ENCODE measurements around the gene IL5.
A peak's percentile ranks its signal among the peaks of the same experiment; 100 is the strongest.

IL5 gene

GRCh38 chr5:132498152-132498551 is 45.2 kb downstream of the IL5 start:
- DNase-seq = peak; percentile 15

- peak; percentile 82 for DNase-seq
Measured at GRCh38 chr5:132497488-132497997, 45.8 kb downstream of the IL5 start.

- DNase-seq = peak; percentile 42
Measured at GRCh38 chr5:132496631-132497487, 46.5 kb downstream of the IL5 start.

- DNase-seq = peak; percentile 63
Measured at GRCh38 chr5:132496191-132496630, 47.1 kb downstream of the IL5 start.

GRCh38 chr5:132495667-132496190 is 47.6 kb downstream of the IL5 start:
- DNase-seq = peak; percentile 63

GRCh38 chr5:132493821-132494220 is 49.5 kb downstream of the IL5 start:
- no peak for DNase-seq

GRCh38 chr5:132493241-132493640 is 50.1 kb downstream of the IL5 start:
- no peak for DNase-seq

- DNase-seq = no peak
Measured at GRCh38 chr5:132492386-132493125, 50.8 kb downstream of the IL5 start.

Measured in amniotic stem cell (primary cell).